B cell (primary cell): Measurements from ENCODE around the gene GPBP1L1. TPM values are rescaled to one million over a fixed set of nuclear protein-coding genes. Genes with fewer than 3 reads are reported as not detected.
"Not testable (repeated sequence)": the region's sequence is repeated elsewhere in the genome, so short reads cannot be mapped to it uniquely, and the experiment has no call there.

Experiments used
- ATAC-seq: fragments of 200-7000 bp; cut with Tn5 transposase; one replicate; pipeline ENCODE4 v1.10.0; 2021; ENCODE audit warnings: low read depth, mild to moderate bottlenecking, moderate number of reproducible peaks, moderate library complexity
- CTCF ChIA-PET: fragments of 350-600 bp; sonication (Branson Sonifier 250); formaldehyde crosslinking; loops from one replicate; lab custom pipeline; 2021; ENCODE audit warnings: antibody characterized with exemption, inconsistent platforms; lab: Charles Lee
- POLR2A ChIA-PET: fragments of 350-600 bp; sonication (Branson Sonifier 250); formaldehyde crosslinking; loops from one replicate; lab custom pipeline; 2021; ENCODE audit warnings: antibody characterized with exemption; lab: Charles Lee
- DNase-seq: peaks from one replicate; pipeline ENCODE4 v3.0.0; 2013
- H2AFZ ChIP-seq: 2 replicates; pipeline ENCODE4 v1.6.1; 2012; ENCODE audit warnings: mild to moderate bottlenecking, low read depth, low read length; ENCODE audit not compliant: insufficient read depth, poor library complexity, severe bottlenecking
- H3K27ac ChIP-seq, 2 donors: 1 replicate in 1 of 2; 2 replicates in 1 of 2; pipeline ENCODE4 v1.5.1; 2012 to 2013; ENCODE audit warnings: low read length in 2 of 2, mild to moderate bottlenecking in 2 of 2, moderate library complexity in 1 of 2
- H3K27me3 ChIP-seq, 4 experiments: fragments of 200-600 bp in 1 of 4; sonication (generic) in 1 of 4; replicated peaks in 1 of 4; 1 replicate in 2 of 4; 2 replicates in 2 of 4; pipeline versions ENCODE4 v1.6.1 to v1.7.0; 2013 to 2016; ENCODE audit warnings: low read length in 3 of 4, mild to moderate bottlenecking in 2 of 4, mixed read lengths in 1 of 4, moderate library complexity in 1 of 4; ENCODE audit not compliant: insufficient read depth in 4 of 4, control insufficient read depth in 3 of 4; ENCODE audit errors: control extremely low read depth in 1 of 4
- H3K36me3 ChIP-seq, 2 experiments: replicated peaks in 1 of 2; 1 replicate in 1 of 2; 2 replicates in 1 of 2; pipeline versions ENCODE4 v1.6.1 to v1.7.1; 2013; ENCODE audit warnings: low read length in 1 of 2; ENCODE audit not compliant: insufficient read depth in 2 of 2, control insufficient read depth in 1 of 2; ENCODE audit errors: control extremely low read depth in 1 of 2, extremely low read depth in 1 of 2
- H3K4me1 ChIP-seq, 2 donors: fragments of 200-600 bp in 1 of 2; sonication (generic) in 1 of 2; 1 replicate in 1 of 2; 2 replicates in 1 of 2; pipeline versions ENCODE4 v1.5.1 to v1.6.1; 2013 to 2017; ENCODE audit warnings: low read length in 2 of 2; ENCODE audit not compliant: control insufficient read depth in 2 of 2, insufficient read depth in 2 of 2
- H3K4me2 ChIP-seq: replicated peaks from 2 replicates; pipeline ENCODE3; 2012; ENCODE audit warnings: mild to moderate bottlenecking, low read depth, low read length; ENCODE audit not compliant: poor library complexity, severe bottlenecking
- H3K4me3 ChIP-seq, 5 experiments: fragments of 200-600 bp in 1 of 5; sonication (generic) in 1 of 5; 1 replicate in 3 of 5; 2 replicates in 2 of 5; pipeline versions ENCODE4 v1.5.1 to v1.7.0; 2011 to 2016; ENCODE audit warnings: low read length in 4 of 5, mild to moderate bottlenecking in 4 of 5, low read depth in 2 of 5, control low read depth in 1 of 5, moderate library complexity in 1 of 5; ENCODE audit not compliant: insufficient read depth in 1 of 5; ENCODE audit errors: control extremely low read depth in 1 of 5, extremely low read depth in 1 of 5
- H3K79me2 ChIP-seq: fragments of 200-600 bp; sonication (generic); one replicate; pipeline ENCODE4 v1.6.0; 2016; ENCODE audit warnings: low read length; ENCODE audit not compliant: control insufficient read depth, insufficient read depth
- H3K9ac ChIP-seq: fragments of 200-600 bp; sonication (generic); 2 replicates; pipeline ENCODE4 v1.6.1; 2017; ENCODE audit warnings: mild to moderate bottlenecking, low read length, moderate library complexity
- H3K9me3 ChIP-seq, 3 donors: one replicate each; pipeline versions ENCODE4 v1.6.1 to v1.7.1; 2013; ENCODE audit warnings: low read length in 2 of 3; ENCODE audit not compliant: control insufficient read depth in 2 of 3, insufficient read depth in 1 of 3; ENCODE audit errors: control extremely low read depth in 1 of 3
- H4K20me1 ChIP-seq: 2 replicates; pipeline ENCODE4 v1.6.0; 2012; ENCODE audit warnings: mild to moderate bottlenecking, low read length; ENCODE audit not compliant: insufficient read depth, control insufficient read depth, poor library complexity, severe bottlenecking
- H3K27ac Mint-ChIP-seq: one replicate; pipeline ENCODE4 v1.8.0; 2021; ENCODE audit warnings: mixed read lengths
- H3K27me3 Mint-ChIP-seq: one replicate; pipeline ENCODE4 v1.8.0; 2021; ENCODE audit warnings: mixed read lengths
- H3K4me1 Mint-ChIP-seq: one replicate; pipeline ENCODE4 v1.8.0; 2021; ENCODE audit warnings: mixed read lengths
- H3K4me3 Mint-ChIP-seq: one replicate; pipeline ENCODE4 v1.8.0; 2021; ENCODE audit warnings: mixed read lengths
- H3K9me3 Mint-ChIP-seq: one replicate; pipeline ENCODE4 v1.8.0; 2022; ENCODE audit warnings: mixed read lengths; ENCODE audit not compliant: insufficient read depth
- EZH2 ChIP-seq: IDR thresholded peaks from 2 replicates; pipeline ENCODE4 v1.6.1; 2012; ENCODE audit warnings: borderline replicate concordance, low read depth, mild to moderate bottlenecking, moderate library complexity, low read length; ENCODE audit not compliant: insufficient read depth, poor library complexity, severe bottlenecking
- WGBS: methylation state at CpG from one replicate; pipeline ENCODE4 v1.1.5; 2013; ENCODE audit warnings: missing lambda C conversion rate; ENCODE audit not compliant: insufficient coverage; 5-methylcytosine and 5-hydroxymethylcytosine counted together
- intact Hi-C: fragments of 100-400 bp; cut with micrococcal nuclease; formaldehyde crosslinking; loops from one replicate; pipeline ENCODE4 v1.10.0; 2022
- polyA plus RNA-seq: library from polyadenylated mRNA; depleted of rRNA; stranded (reverse); fragments of >200 nt; gene quantifications from 2 replicates; pipeline ENCODE4 v1.2.3, GENCODE V29; 2012
- total RNA-seq, 2 donors: library from RNA; stranded (reverse); fragments of 120-200 nt in 1 of 2; gene quantifications; 1 replicate in 1 of 2; 2 replicates in 1 of 2; pipeline versions ENCODE4 v1.2.3 to v1.2.4, GENCODE V29; 2013 to 2022
- TF ChIP-seq, protein P1 (sequence below): fragments of 200-600 bp; IDR thresholded peaks from one replicate; pipeline ENCODE4 v1.8.0; 2022; ENCODE audit warnings: antibody characterized with exemption, mild to moderate bottlenecking

The GPBP1L1 gene
- total and polyA plus RNA-seq, 2 donors (not counting 1 experiment from before 2014, with no cell fraction given) = 75.5 to 137 TPM

DNA sequence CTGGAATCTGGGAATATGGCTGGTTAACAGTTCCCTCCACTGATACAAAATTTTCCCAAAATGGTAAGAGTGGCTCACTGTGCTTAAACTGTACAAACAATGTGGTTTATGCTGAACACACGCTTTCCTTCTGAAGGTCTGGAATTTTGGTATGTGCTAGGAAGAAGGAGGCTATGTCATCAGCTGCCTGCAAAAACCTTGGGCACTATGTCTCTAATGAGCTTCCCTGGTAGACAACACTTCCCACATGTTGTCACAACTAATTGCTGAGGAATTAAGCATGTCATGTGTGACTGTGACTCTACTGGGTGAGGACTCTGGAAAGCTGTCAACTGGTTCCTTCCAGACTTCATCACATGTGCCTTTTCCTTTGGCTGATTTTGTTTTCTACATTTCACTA lies 34.9 kb upstream of the GPBP1L1 start:
- intact Hi-C loops = no loop called here
- no peaks in the 10 kb centered on the region for H3K9me3 ChIP-seq
- no peak overlapping the region for H3K4me3 ChIP-seq
- no CpG with 5 or more reads among the region's 1 CpG for WGBS
- no peaks in the 10 kb centered on the region for H3K9me3 Mint-ChIP-seq
- H3K36me3 ChIP-seq = peaks cover 0 to 6% of the 10 kb centered on the region in 2 experiments
- no peak overlapping the region for H3K27ac Mint-ChIP-seq
- H4K20me1 ChIP-seq = no peaks in the 10 kb centered on the region
- no peak overlapping the region for H3K4me3 Mint-ChIP-seq
- no peak overlapping the region for H3K4me2 ChIP-seq
- no peaks in the 10 kb centered on the region for H3K27me3 ChIP-seq
- ChIA-PET CTCF (no interaction called here), POLR2A (no interaction called here)
- H3K27ac ChIP-seq = no peak overlapping the region
- ATAC-seq (no peak), DNase-seq (no peak)
- no peak overlapping the region for H3K9ac ChIP-seq
- no peaks in the 10 kb centered on the region for H3K4me1 Mint-ChIP-seq
- H3K4me1 ChIP-seq = no peaks in the 10 kb centered on the region
- H3K79me2 ChIP-seq = no peaks in the 10 kb centered on the region
- TF ChIP-seq EZH2 = no peak
- TF ChIP-seq, protein P1, sequence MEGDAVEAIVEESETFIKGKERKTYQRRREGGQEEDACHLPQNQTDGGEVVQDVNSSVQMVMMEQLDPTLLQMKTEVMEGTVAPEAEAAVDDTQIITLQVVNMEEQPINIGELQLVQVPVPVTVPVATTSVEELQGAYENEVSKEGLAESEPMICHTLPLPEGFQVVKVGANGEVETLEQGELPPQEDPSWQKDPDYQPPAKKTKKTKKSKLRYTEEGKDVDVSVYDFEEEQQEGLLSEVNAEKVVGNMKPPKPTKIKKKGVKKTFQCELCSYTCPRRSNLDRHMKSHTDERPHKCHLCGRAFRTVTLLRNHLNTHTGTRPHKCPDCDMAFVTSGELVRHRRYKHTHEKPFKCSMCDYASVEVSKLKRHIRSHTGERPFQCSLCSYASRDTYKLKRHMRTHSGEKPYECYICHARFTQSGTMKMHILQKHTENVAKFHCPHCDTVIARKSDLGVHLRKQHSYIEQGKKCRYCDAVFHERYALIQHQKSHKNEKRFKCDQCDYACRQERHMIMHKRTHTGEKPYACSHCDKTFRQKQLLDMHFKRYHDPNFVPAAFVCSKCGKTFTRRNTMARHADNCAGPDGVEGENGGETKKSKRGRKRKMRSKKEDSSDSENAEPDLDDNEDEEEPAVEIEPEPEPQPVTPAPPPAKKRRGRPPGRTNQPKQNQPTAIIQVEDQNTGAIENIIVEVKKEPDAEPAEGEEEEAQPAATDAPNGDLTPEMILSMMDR = no peak
- H3K27me3 Mint-ChIP-seq = no peaks in the 10 kb centered on the region
- no peak overlapping the region for H2AFZ ChIP-seq

DNA sequence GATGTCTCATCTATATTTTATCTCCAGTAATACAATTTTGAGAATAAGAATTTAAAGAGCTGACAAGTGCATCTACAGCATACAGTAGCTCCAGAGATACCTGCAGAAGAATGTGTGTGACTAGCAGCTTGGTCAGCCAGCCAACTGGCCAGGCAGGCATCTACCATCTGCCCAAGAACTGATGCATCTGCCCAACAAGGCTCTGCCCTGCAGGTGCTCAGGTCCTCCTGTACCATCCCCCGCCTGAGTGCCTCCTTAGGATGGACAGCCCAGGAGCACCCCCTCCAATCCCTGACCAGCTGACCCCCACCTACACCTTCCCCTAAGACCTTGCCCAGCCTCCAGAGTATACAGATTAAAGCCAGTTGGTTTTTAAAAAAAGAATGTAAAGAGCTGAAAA lies 32.0 kb upstream of the GPBP1L1 start:
- Histone ChIP-seq H3K4me1 (no peaks in the 10 kb centered on the region), H3K9me3 (no peaks in the 10 kb centered on the region), H3K27me3 (no peaks in the 10 kb centered on the region), H3K36me3 (peaks cover 3 to 13% of the 10 kb centered on the region in 2 experiments), H2AFZ (no peak overlapping the region), H4K20me1 (no peaks in the 10 kb centered on the region), H3K9ac (no peak overlapping the region), H3K27ac (no peak overlapping the region), H3K79me2 (no peaks in the 10 kb centered on the region), H3K4me2 (no peak overlapping the region), H3K4me3 (no peak overlapping the region)
- no peak for ATAC-seq
- intact Hi-C loops = no loop called here
- no peak for TF ChIP-seq EZH2
- TF ChIP-seq, protein P1 = no peak
- 80% methylated on average over 1 of the region's 1 CpG for WGBS
- Mint-ChIP-seq H3K9me3 (no peaks in the 10 kb centered on the region), H3K27ac (no peak overlapping the region), H3K4me1 (no peaks in the 10 kb centered on the region), H3K27me3 (no peaks in the 10 kb centered on the region), H3K4me3 (no peak overlapping the region)
- DNase-seq = no peak
- ChIA-PET CTCF (interaction anchor here (0.6 kb wide), 1 partner anchor 119 kb away, joined by 3 read pairs; no protein-coding TSS in a partner anchor), POLR2A (no interaction called here)

DNA sequence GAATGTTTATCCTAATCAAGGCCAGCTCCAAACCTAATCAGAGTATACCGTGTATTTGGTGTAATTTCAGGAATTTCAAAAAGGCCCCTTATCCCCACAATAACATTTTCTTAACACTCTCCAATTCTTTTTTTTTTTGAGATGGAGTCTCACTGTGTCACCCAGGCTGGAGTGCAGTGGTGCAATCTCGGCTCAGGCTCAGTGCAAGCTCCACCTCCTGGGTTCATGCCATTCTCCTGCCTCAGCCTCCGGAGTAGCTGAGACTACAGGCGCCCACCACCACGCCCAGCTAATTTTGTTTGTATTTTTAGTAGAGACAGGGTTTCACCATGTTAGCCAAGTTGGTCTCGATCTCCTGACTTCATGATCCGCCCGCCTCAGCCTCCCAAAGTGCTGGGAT lies 31.1 kb upstream of the GPBP1L1 start:
- CTCF ChIA-PET = interaction anchor here (0.7 kb wide), 1 partner anchor 196 kb away, joined by 3 read pairs; no protein-coding TSS in a partner anchor
- intact Hi-C loops, ATAC-seq, H3K27ac ChIP-seq, H3K9me3 Mint-ChIP-seq, H3K4me3 ChIP-seq, H3K4me2 ChIP-seq, POLR2A ChIA-PET, H3K27me3 ChIP-seq, H3K79me2 ChIP-seq, H3K4me1 Mint-ChIP-seq, H3K4me1 ChIP-seq, H3K27ac Mint-ChIP-seq, H3K27me3 Mint-ChIP-seq, H3K4me3 Mint-ChIP-seq, H3K9me3 ChIP-seq, DNase-seq, H3K9ac ChIP-seq, H2AFZ ChIP-seq, H4K20me1 ChIP-seq: not testable (repeated sequence)
- peaks cover 3 to 13% of the 10 kb centered on the region in 2 experiments for H3K36me3 ChIP-seq
- WGBS = 100% methylated on average over 6 of the region's 8 CpGs
